IPS DF 4.7 (cell line): ENCODE data around the gene BRMS1.
"Not testable (repeated sequence)": the region's sequence is repeated elsewhere in the genome, so short reads cannot be mapped to it uniquely, and the experiment has no call there.

Experiments
- DNase-seq: peaks from one replicate; pipeline ENCODE4 v3.0.0-alpha.2; 2013; ENCODE audit warnings: low spot score; ENCODE audit errors: extremely low read depth

The BRMS1 gene

GRCh38 chr11:66344550-66345315 lies at the start of gene BRMS1:
BRMS1 (minus strand) TSS chr11:66345104; CDS start chr11:66342234, 2,870 bp downstream.
- DNase-seq, result peak; percentile 87

GRCh38 chr11:66393954-66394353 lies 49.0 kb upstream of the BRMS1 start:
- no peak for DNase-seq

GRCh38 chr11:66391322-66391721 lies 46.4 kb upstream of the BRMS1 start:
- no peak for DNase-seq

GRCh38 chr11:66388780-66389386 lies 44.0 kb upstream of the BRMS1 start:
- DNase-seq, result no peak

GRCh38 chr11:66386171-66387069 lies 41.5 kb upstream of the BRMS1 start:
- peak; percentile 81 for DNase-seq

GRCh38 chr11:66384316-66384715 lies 39.4 kb upstream of the BRMS1 start:
- not testable (repeated sequence) for DNase-seq

- not testable (repeated sequence) for DNase-seq
Measured at GRCh38 chr11:66380264-66380663, 35.4 kb upstream of the BRMS1 start.

GRCh38 chr11:66373690-66374287 lies 28.9 kb upstream of the BRMS1 start:
- not testable (repeated sequence) for DNase-seq

- DNase-seq, result no peak
Measured at GRCh38 chr11:66373265-66373664, 28.4 kb upstream of the BRMS1 start.

GRCh38 chr11:66371627-66372415 lies 26.9 kb upstream of the BRMS1 start, which contains the start of gene SLC29A2:
SLC29A2 (minus strand) TSS chr11:66371760; CDS start chr11:66371591, 169 bp downstream.
- DNase-seq, result peak; percentile 89

GRCh38 chr11:66369073-66369894 lies 24.4 kb upstream of the BRMS1 start:
- no peak for DNase-seq

GRCh38 chr11:66368484-66368883 lies 23.6 kb upstream of the BRMS1 start:
- no peak for DNase-seq

GRCh38 chr11:66367561-66368312 lies 22.8 kb upstream of the BRMS1 start:
- no peak for DNase-seq

GRCh38 chr11:66366844-66367477 lies 22.1 kb upstream of the BRMS1 start:
- no peak for DNase-seq

GRCh38 chr11:66365711-66366619 lies 21.1 kb upstream of the BRMS1 start:
- DNase-seq, result no peak

GRCh38 chr11:66365166-66365565 lies 20.3 kb upstream of the BRMS1 start:
- no peak for DNase-seq

- no peak for DNase-seq
Measured at GRCh38 chr11:66363805-66364535, 19.1 kb upstream of the BRMS1 start.
